SK-N-SH (cell line): ENCODE data around the gene ZDHHC12. TPM values are rescaled to one million over a fixed set of nuclear protein-coding genes. Genes with fewer than 3 reads are reported as not detected.
"Not testable (repeated sequence)": the region's sequence is repeated elsewhere in the genome, so short reads cannot be mapped to it uniquely, and the experiment has no call there.

Experiments used
- CTCF ChIA-PET: fragments of 300-600, 350-600 bp; formaldehyde crosslinking; extraction: SDS; loops from one replicate; lab custom pipeline; 2021; lab: Yijun Ruan, JAX
- POLR2A ChIA-PET: fragments of 350-600 bp; sonication (Branson Sonifier 250); formaldehyde crosslinking; extraction: SDS; loops from one replicate; lab custom pipeline; 2020; ENCODE audit warnings: antibody characterized with exemption, inconsistent platforms; lab: Yijun Ruan, JAX
- DNase-seq: peaks from one replicate; pipeline ENCODE4 v3.0.0; 2012
- H2AFZ ChIP-seq: fragments of 200-600 bp; sonication (generic); 2 replicates; pipeline ENCODE4 v1.8.1; 2016; ENCODE audit warnings: antibody characterized with exemption, mild to moderate bottlenecking, low read depth
- H3F3A ChIP-seq: fragments of 200-600 bp; sonication (generic); replicated peaks from 2 replicates; pipeline ENCODE3; 2016; ENCODE audit warnings: antibody characterized with exemption, mild to moderate bottlenecking; ENCODE audit not compliant: insufficient read depth
- H3K27ac ChIP-seq, 2 experiments: fragments of 200-500 bp in 1 of 2; fragments of 200-600 bp in 1 of 2; sonication (Bioruptor generic) in 1 of 2; sonication (generic), shearing (Covaris generic) in 1 of 2; 2 replicates each; pipeline versions ENCODE4 v1.5.1 to v1.6.1; 2014 to 2016; ENCODE audit warnings: low read depth in 2 of 2, inconsistent platforms in 1 of 2, low read length in 1 of 2, mild to moderate bottlenecking in 1 of 2, mixed read lengths in 1 of 2
- H3K27me3 ChIP-seq: fragments of 200-600 bp; sonication (generic), shearing (Covaris generic); 2 replicates; pipeline ENCODE4 v1.6.1; 2016; ENCODE audit warnings: mixed run types; ENCODE audit not compliant: insufficient read depth
- H3K36me3 ChIP-seq, 2 experiments: fragments of 200-500 bp in 1 of 2; fragments of 200-600 bp in 1 of 2; sonication (Bioruptor generic) in 1 of 2; sonication (generic) in 1 of 2; replicated peaks in 1 of 2; 2 replicates each; pipeline versions ENCODE3 to v1.5.1; 2014 to 2016; ENCODE audit warnings: low read length in 1 of 2, mild to moderate bottlenecking in 1 of 2; ENCODE audit not compliant: insufficient read depth in 2 of 2, control insufficient read depth in 1 of 2
- H3K4me1 ChIP-seq, 2 experiments: fragments of 200-500 bp in 1 of 2; fragments of 200-600 bp in 1 of 2; sonication (Bioruptor generic) in 1 of 2; sonication (generic), shearing (Covaris generic) in 1 of 2; 2 replicates each; pipeline versions ENCODE4 v1.5.1 to v1.6.1; 2014 to 2016; ENCODE audit warnings: low read depth in 1 of 2, low read length in 1 of 2, mixed run types in 1 of 2; ENCODE audit not compliant: insufficient read depth in 2 of 2, control insufficient read depth in 1 of 2
- H3K4me2 ChIP-seq: fragments of 200-600 bp; sonication (generic), shearing (Covaris generic); 2 replicates; pipeline ENCODE4 v1.6.1; 2017; ENCODE audit warnings: mixed run types
- H3K4me3 ChIP-seq, 2 experiments: fragments of 200-500 bp in 1 of 2; fragments of 200-600 bp in 1 of 2; sonication (Bioruptor generic) in 1 of 2; sonication (generic), shearing (Covaris generic) in 1 of 2; 2 replicates each; pipeline versions ENCODE4 v1.5.1 to v1.8.1; 2014 to 2016; ENCODE audit warnings: low read depth in 2 of 2, inconsistent platforms in 1 of 2, low read length in 1 of 2, mild to moderate bottlenecking in 1 of 2, mixed read lengths in 1 of 2, moderate library complexity in 1 of 2
- H3K79me2 ChIP-seq: fragments of 200-600 bp; sonication (generic); 2 replicates; pipeline ENCODE4 v1.8.1; 2017; ENCODE audit warnings: mild to moderate bottlenecking; ENCODE audit not compliant: insufficient read depth
- H3K9ac ChIP-seq: fragments of 200-600 bp; sonication (generic); 2 replicates; pipeline ENCODE4 v1.6.1; 2017; ENCODE audit warnings: mixed run types
- H3K9me2 ChIP-seq: fragments of 200-600 bp; sonication (generic); 2 replicates; pipeline ENCODE4 v1.6.1; 2017; ENCODE audit warnings: mixed run types
- H3K9me3 ChIP-seq: fragments of 200-600 bp; sonication (generic); 2 replicates; pipeline ENCODE4 v1.6.1; 2017; ENCODE audit warnings: mixed run types, mild to moderate bottlenecking, moderate library complexity
- H4K20me1 ChIP-seq: fragments of 200-600 bp; sonication (generic); 2 replicates; pipeline ENCODE4 v1.6.1; 2017; ENCODE audit warnings: mild to moderate bottlenecking, mixed run types; ENCODE audit not compliant: insufficient read depth
- EZH2phosphoT487 ChIP-seq: fragments of 200-600 bp; sonication (generic); IDR thresholded peaks from 2 replicates; pipeline ENCODE4 v1.6.1; 2017; ENCODE audit warnings: low read depth, mixed run types, mild to moderate bottlenecking, antibody characterized with exemption, moderate library complexity, borderline replicate concordance
- GATA2 ChIP-seq: sonication (generic); formaldehyde crosslinking; IDR thresholded peaks from 2 replicates; pipeline ENCODE4 v1.5.0; 2020; ENCODE audit warnings: mild to moderate bottlenecking, missing genetic modification reagents
- PBX3 ChIP-seq: IDR thresholded peaks from 2 replicates; pipeline ENCODE4; 2012
- POLR2AphosphoS5 ChIP-seq: IDR thresholded peaks from 2 replicates; pipeline ENCODE4 v1.6.1; 2012; ENCODE audit warnings: low read depth, low read length
- RXRA ChIP-seq: IDR thresholded peaks from 2 replicates; pipeline ENCODE4 v1.4.0; 2012; ENCODE audit warnings: low read depth, mild to moderate bottlenecking, borderline replicate concordance
- SIN3A ChIP-seq: IDR thresholded peaks from 2 replicates; pipeline ENCODE4 v1.6.1; 2012; ENCODE audit warnings: low read depth, mild to moderate bottlenecking, low read length, moderate library complexity, borderline replicate concordance
- TAF1 ChIP-seq: IDR thresholded peaks from 2 replicates; pipeline ENCODE4 v1.6.1; 2012; ENCODE audit warnings: low read depth, mild to moderate bottlenecking, low read length, moderate library complexity, borderline replicate concordance
- WGBS: methylation state at CpG from one replicate; pipeline ENCODE4 v1.1.6; 2017; ENCODE audit warnings: low lambda C conversion rate; 5-methylcytosine and 5-hydroxymethylcytosine counted together
- polyA plus RNA-seq, 3 experiments: library from polyadenylated mRNA; depleted of rRNA; stranded (reverse); fragments of >200 nt; gene quantifications; 2 replicates each; pipeline ENCODE4 v1.2.3, GENCODE V29; 2012

The ZDHHC12 gene
- polyA plus RNA-seq, 1 of the 3 experiments (the other 2 are of a cell fraction), result 51.3 TPM

GRCh38 chr9:128701227-128701854 is 22.6 kb downstream of the ZDHHC12 start:
- H3K9me3 ChIP-seq, result no peaks in the 10 kb centered on the region
- H3K27me3 ChIP-seq, result no peaks in the 10 kb centered on the region
- H3K9me2 ChIP-seq, result no peaks in the 10 kb centered on the region
- H3K4me3 ChIP-seq, result no peak overlapping the region
- no peak for DNase-seq
- H3K4me2 ChIP-seq, result no peak overlapping the region
- CTCF ChIA-PET, result interaction anchor here (0.6 to 4.0 kb wide), 15 partner anchors 10 to 585 kb away, joined by 3 to 64 read pairs (median 5); partner anchors contain the start of genes DYNC2I2, ENDOG and SET
- H3K79me2 ChIP-seq, result no peaks in the 10 kb centered on the region
- peaks cover 24% of the 10 kb centered on the region for H3F3A ChIP-seq
- no peak overlapping the region for H3K9ac ChIP-seq
- H2AFZ ChIP-seq, result no peak overlapping the region
- H3K36me3 ChIP-seq, result peaks cover 5 to 7% of the 10 kb centered on the region in 2 experiments
- TF ChIP-seq GATA2 (CRISPR knock-in tag) (no peak), SIN3A (no peak), RXRA (no peak), TAF1 (no peak), POLR2AphosphoS5 (no peak), EZH2phosphoT487 (no peak), PBX3 (no peak)
- POLR2A ChIA-PET, result no interaction called here
- H3K27ac ChIP-seq, result no peak overlapping the region
- H4K20me1 ChIP-seq, result no peaks in the 10 kb centered on the region
- WGBS, result 91% methylated on average over 8 of the region's 10 CpGs
- H3K4me1 ChIP-seq, result peaks cover 0 to 4% of the 10 kb centered on the region in 2 experiments; a peak in 1 of 4 replicates

- not testable (repeated sequence) for H3K79me2 ChIP-seq, H3K9me2 ChIP-seq, H3K9ac ChIP-seq, H2AFZ ChIP-seq, H3K9me3 ChIP-seq, H3K4me3 ChIP-seq, H4K20me1 ChIP-seq, H3K4me2 ChIP-seq, DNase-seq, H3K27ac ChIP-seq, H3K4me1 ChIP-seq, H3K27me3 ChIP-seq
- CTCF ChIA-PET, result interaction anchor here (1.2 kb wide), 1 partner anchor 261 kb away, joined by 3 read pairs; no protein-coding TSS in a partner anchor
- WGBS, result 96% methylated on average over 30 of the region's 30 CpGs
- POLR2A ChIA-PET, result interaction anchor here (0.7 kb wide), 1 partner anchor 119 kb away, joined by 6 read pairs; the partner anchor contains the start of gene ENDOG
- peaks cover 27% of the 10 kb centered on the region for H3F3A ChIP-seq
- peaks cover 18 to 22% of the 10 kb centered on the region in 2 experiments for H3K36me3 ChIP-seq
Measured at GRCh38 chr9:128699096-128699795, 24.7 kb downstream of the ZDHHC12 start.
